ENCODE data around the gene TOE1. TPM values are rescaled to one million over a fixed set of nuclear protein-coding genes. Genes with fewer than 3 reads are reported as not detected.

The TOE1 gene
- total and polyA plus RNA-seq, 2 of the 8 experiments (the other 6 are each of a cell fraction or from before 2014, with no cell fraction given): 15.2 to 25.8 TPM

DNA sequence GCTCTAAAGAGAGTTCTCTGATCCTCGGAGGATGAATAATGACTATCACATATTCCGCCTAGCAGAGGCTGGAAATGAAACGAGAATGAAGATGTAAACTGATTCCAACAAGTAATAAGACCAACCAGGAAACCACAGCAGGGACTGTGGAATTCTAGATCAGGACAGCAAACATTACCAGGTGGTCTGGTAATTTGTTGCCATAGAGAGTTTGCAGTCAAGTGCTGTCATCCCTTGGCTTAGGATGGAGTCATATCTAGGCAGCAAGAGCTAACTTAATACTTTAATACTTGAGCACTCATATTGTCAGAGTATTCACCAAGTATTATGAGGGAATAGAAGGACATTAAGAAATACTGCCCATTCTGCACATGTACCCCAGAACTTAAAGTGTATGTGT is 45.3 kb downstream of the TOE1 start:
- H3K4me1 ChIP-seq (replicated peaks in 1 of 4; ENCODE audit: control insufficient read depth in 3 of 4, insufficient read depth in 4 of 4, low read length in 3 of 4): no peaks in the 10 kb centered on the region
- no peak overlapping the region for H4K5ac ChIP-seq (ENCODE audit: insufficient read length, low read depth, low read length)
- no peak overlapping the region for H2BK15ac ChIP-seq (ENCODE audit: low read length)
- no peak for FAIRE-seq
- ChIA-PET CTCF (ENCODE audit: partially characterized antibody) (no interaction called here), POLR2A (ENCODE audit: partially characterized antibody) (interaction anchor here (0.9 kb wide), 1 partner anchor 44 kb away, joined by 3 read pairs; no protein-coding TSS in a partner anchor)
- no peak overlapping the region for H2BK12ac ChIP-seq (ENCODE audit: low read depth, low read length)
- no peak overlapping the region for H3K9ac ChIP-seq (replicated peaks in 1 of 4; ENCODE audit: extremely low read depth in 1 of 4, low read depth in 3 of 4, low read length in 3 of 4)
- no peaks in the 10 kb centered on the region for H3K27me3 ChIP-seq (replicated peaks in 1 of 4; ENCODE audit: control insufficient read depth in 3 of 4, extremely low read depth in 1 of 4, insufficient read depth in 3 of 4, low read length in 3 of 4)
- H3K56ac ChIP-seq (replicated peaks; ENCODE audit: insufficient read length, low read depth, low read length): no peak overlapping the region
- H3K79me2 ChIP-seq (ENCODE audit: control insufficient read depth in 1 of 2, insufficient read depth in 2 of 2, low read length in 2 of 2): no peaks in the 10 kb centered on the region
- TF ChIP-seq CHD1 (IDR thresholded peaks at IDR 0.05; ENCODE audit: low read depth, low read length) (no peak), BACH1 (IDR thresholded peaks at IDR 0.05; ENCODE audit: low read length) (no peak), TBP (IDR thresholded peaks at IDR 0.05; ENCODE audit: low read depth, low read length) (no peak), BRCA1 (IDR thresholded peaks at IDR 0.05; ENCODE audit: low read depth, low read length) (no peak)
- no peak overlapping the region for H4K91ac ChIP-seq (replicated peaks; ENCODE audit: insufficient read length, low read length)
- no peak overlapping the region for H4K8ac ChIP-seq (ENCODE audit: extremely low read depth, insufficient read depth, low read length)
- H2BK120ac ChIP-seq (replicated peaks; ENCODE audit: low read depth, low read length): no peak overlapping the region
- no peak overlapping the region for H3K14ac ChIP-seq (ENCODE audit: insufficient read length)
- H3K4ac ChIP-seq (replicated peaks; ENCODE audit: insufficient read length, low read depth, low read length): no peak overlapping the region
- H3K4me3 ChIP-seq (ENCODE audit: extremely low read depth in 1 of 4, insufficient read depth in 2 of 4, low read depth in 3 of 4, low read length in 4 of 4): no peak overlapping the region
- no peak overlapping the region for H2BK5ac ChIP-seq (ENCODE audit: low read depth, low read length)
- H3K27ac ChIP-seq (ENCODE audit: low read depth, low read length): no peak overlapping the region
- H3K79me1 ChIP-seq (ENCODE audit: low read depth, low read length): no peaks in the 10 kb centered on the region
- H3K23me2 ChIP-seq (ENCODE audit: low read depth, low read length): no peaks in the 10 kb centered on the region
- DNase-seq (ENCODE audit: low read depth in 1 of 2, low spot score in 2 of 2): no peak
- H2AK5ac ChIP-seq (ENCODE audit: low read depth, low read length): no peak overlapping the region
- no peak overlapping the region for H2AFZ ChIP-seq (ENCODE audit: low read length)
- H2BK20ac ChIP-seq (ENCODE audit: low read length): no peak overlapping the region
- no peak overlapping the region for H3K23ac ChIP-seq (ENCODE audit: insufficient read length)
- WGBS, 2 experiments (ENCODE audit: extremely low coverage in 1 of 2, insufficient coverage in 1 of 2, insufficient read length in 1 of 2, insufficient replicate concordance in 2 of 2, low coverage in 1 of 2, low lambda C conversion rate in 2 of 2, missing lambda C conversion rate in 1 of 2): 84% methylated on average over 3 of the region's 3 CpGs; no CpG with 5 or more reads in 1 of the 2 experiments
- no peaks in the 10 kb centered on the region for H3K36me3 ChIP-seq (ENCODE audit: control insufficient read depth in 2 of 4, insufficient read depth in 4 of 4, low read length in 3 of 4)
- no peaks in the 10 kb centered on the region for H4K20me1 ChIP-seq (replicated peaks in 1 of 2; ENCODE audit: control insufficient read depth in 1 of 2, insufficient read depth in 2 of 2, low read length in 2 of 2)
- H3K9me3 ChIP-seq (ENCODE audit: insufficient read depth in 2 of 2, low read depth in 1 of 2, low read length in 1 of 2): no peaks in the 10 kb centered on the region
- no peak overlapping the region for H3K4me2 ChIP-seq (ENCODE audit: insufficient read depth in 1 of 2, low read depth in 2 of 2, low read length in 2 of 2)
- no peak overlapping the region for H3K18ac ChIP-seq (ENCODE audit: extremely low read depth, low read length)
